GM19099 (cell line): ENCODE data around the gene NCAPD3.
A peak's percentile ranks its signal among the peaks of the same experiment; 100 is the strongest.

Source experiments
- POLR2A ChIP-seq: IDR thresholded peaks from 3 replicates; pipeline ENCODE4 v1.6.1; 2011; ENCODE audit warnings: low read depth; ENCODE audit not compliant: insufficient read length; ENCODE audit errors: extremely low read depth

NCAPD3 gene

GRCh38 chr11:134223836-134224709 lies at the start of gene NCAPD3, which contains the start of gene VPS26B:
TSS of gene NCAPD3 (minus strand) at chr11:134223967. CDS start at chr11:134223926, 41 bp downstream.
TSS of gene VPS26B (plus strand) at chr11:134224671. CDS start at chr11:134225123, 452 bp downstream.
- TF ChIP-seq POLR2A: peak; percentile 89

- TF ChIP-seq POLR2A: no peak
Measured at GRCh38 chr11:134273317-134273712, 49.5 kb upstream of the NCAPD3 start.

- no peak for TF ChIP-seq POLR2A
Measured at GRCh38 chr11:134272381-134273316, 48.9 kb upstream of the NCAPD3 start.

- TF ChIP-seq POLR2A: no peak
Measured at GRCh38 chr11:134271978-134272377, 48.2 kb upstream of the NCAPD3 start.

GRCh38 chr11:134270250-134270714 lies 46.5 kb upstream of the NCAPD3 start:
- TF ChIP-seq POLR2A: no peak

- TF ChIP-seq POLR2A: no peak
Measured at GRCh38 chr11:134267966-134268365, 44.2 kb upstream of the NCAPD3 start.

- no peak for TF ChIP-seq POLR2A
Measured at GRCh38 chr11:134267461-134267860, 43.7 kb upstream of the NCAPD3 start.

- no peak for TF ChIP-seq POLR2A
Measured at GRCh38 chr11:134266841-134267251, 43.1 kb upstream of the NCAPD3 start.

- TF ChIP-seq POLR2A: no peak
Measured at GRCh38 chr11:134266440-134266839, 42.7 kb upstream of the NCAPD3 start.

GRCh38 chr11:134264966-134265764 lies 41.4 kb upstream of the NCAPD3 start:
- no peak for TF ChIP-seq POLR2A

GRCh38 chr11:134261626-134262488 lies 38.1 kb upstream of the NCAPD3 start:
- TF ChIP-seq POLR2A: no peak

- TF ChIP-seq POLR2A: no peak
Measured at GRCh38 chr11:134260983-134261382, 37.2 kb upstream of the NCAPD3 start.

GRCh38 chr11:134260503-134260902 lies 36.7 kb upstream of the NCAPD3 start:
- TF ChIP-seq POLR2A: no peak
